Left ventricle myocardium inferior (tissue), 1 donor: ENCODE data around the gene MAN2B1. TPM values are rescaled to one million over a fixed set of nuclear protein-coding genes. Genes with fewer than 3 reads are reported as not detected.

Experiments
- DNase-seq: peaks from one replicate; pipeline ENCODE4 v3.0.0-alpha.2; 2020
- H3K27ac ChIP-seq: fragments of 200-600 bp; replicated peaks from 2 replicates; pipeline ENCODE4 v1.8.0; 2021
- H3K27me3 ChIP-seq: fragments of 200-600 bp; 2 replicates; pipeline ENCODE4 v1.8.0; 2021; ENCODE audit warnings: low read depth
- H3K36me3 ChIP-seq: fragments of 200-600 bp; 2 replicates; pipeline ENCODE4 v1.8.0; 2021
- H3K4me1 ChIP-seq: fragments of 200-600 bp; 2 replicates; pipeline ENCODE4 v1.8.0; 2021
- H3K4me3 ChIP-seq: fragments of 200-600 bp; 2 replicates; pipeline ENCODE4 v1.8.0; 2021; ENCODE audit warnings: mild to moderate bottlenecking, moderate library complexity
- H3K9me3 ChIP-seq: fragments of 200-600 bp; replicated peaks from 2 replicates; pipeline ENCODE4 v1.8.0; 2021
- intact Hi-C: fragments of 100-400 bp; cut with micrococcal nuclease; formaldehyde crosslinking; loops from one replicate; pipeline ENCODE4 v1.11.0; 2022
- total RNA-seq: library from RNA; stranded (reverse); fragmentation: NEBNext Ultra II Directional; extraction: Animal tissue kit (Norgen Biotek cat#: 25700); gene quantifications from one replicate; pipeline ENCODE4 v1.2.1, GENCODE V29; 2021
- TF ChIP-seq, protein P1 (sequence below): fragments of 200-600 bp; IDR thresholded peaks from 2 replicates; pipeline ENCODE4 v1.8.0; 2021; ENCODE audit warnings: antibody characterized with exemption, mild to moderate bottlenecking, borderline replicate concordance
- donor health status: DM: no; HTN: yes; CAD: no; lungs with severe emphysema.

The MAN2B1 gene
- total RNA-seq, 1 donor from 2014 or later: 26.7 TPM

- H3K27ac ChIP-seq: no peak overlapping the region
- TF ChIP-seq, protein P1, sequence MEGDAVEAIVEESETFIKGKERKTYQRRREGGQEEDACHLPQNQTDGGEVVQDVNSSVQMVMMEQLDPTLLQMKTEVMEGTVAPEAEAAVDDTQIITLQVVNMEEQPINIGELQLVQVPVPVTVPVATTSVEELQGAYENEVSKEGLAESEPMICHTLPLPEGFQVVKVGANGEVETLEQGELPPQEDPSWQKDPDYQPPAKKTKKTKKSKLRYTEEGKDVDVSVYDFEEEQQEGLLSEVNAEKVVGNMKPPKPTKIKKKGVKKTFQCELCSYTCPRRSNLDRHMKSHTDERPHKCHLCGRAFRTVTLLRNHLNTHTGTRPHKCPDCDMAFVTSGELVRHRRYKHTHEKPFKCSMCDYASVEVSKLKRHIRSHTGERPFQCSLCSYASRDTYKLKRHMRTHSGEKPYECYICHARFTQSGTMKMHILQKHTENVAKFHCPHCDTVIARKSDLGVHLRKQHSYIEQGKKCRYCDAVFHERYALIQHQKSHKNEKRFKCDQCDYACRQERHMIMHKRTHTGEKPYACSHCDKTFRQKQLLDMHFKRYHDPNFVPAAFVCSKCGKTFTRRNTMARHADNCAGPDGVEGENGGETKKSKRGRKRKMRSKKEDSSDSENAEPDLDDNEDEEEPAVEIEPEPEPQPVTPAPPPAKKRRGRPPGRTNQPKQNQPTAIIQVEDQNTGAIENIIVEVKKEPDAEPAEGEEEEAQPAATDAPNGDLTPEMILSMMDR: no peak
- DNase-seq: no peak
- H3K27me3 ChIP-seq: no peaks in the 10 kb centered on the region
- peaks cover 84% of the 10 kb centered on the region for H3K36me3 ChIP-seq
- H3K4me1 ChIP-seq: peaks cover 7% of the 10 kb centered on the region
- intact Hi-C loops: no loop called here
- no peaks in the 10 kb centered on the region for H3K9me3 ChIP-seq
- no peak overlapping the region for H3K4me3 ChIP-seq
Measured at GRCh38 chr19:12660980-12661379, 5.6 kb downstream of the MAN2B1 start.

DNA sequence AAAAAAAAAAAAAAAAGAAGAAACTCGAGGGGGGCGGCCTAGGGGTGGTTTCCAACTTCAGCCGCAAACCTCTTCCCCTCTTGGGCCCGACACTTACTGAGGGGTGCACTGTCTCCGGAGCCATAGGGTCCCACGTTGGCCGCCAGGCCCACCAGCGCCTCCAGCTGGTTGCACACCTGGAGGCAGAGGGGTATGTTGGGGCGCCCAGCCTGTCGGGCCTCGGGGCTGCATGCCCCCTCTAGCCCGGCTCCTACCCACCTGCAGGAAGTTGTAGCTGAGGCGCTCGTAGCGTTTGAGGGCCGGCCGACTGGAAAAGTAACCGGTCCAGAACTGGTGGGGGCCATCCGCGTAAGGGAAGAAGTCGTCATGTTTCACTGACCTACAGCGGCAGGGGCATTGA is 8.6 kb downstream of the MAN2B1 start:
- Histone ChIP-seq H3K4me1 (no peaks in the 10 kb centered on the region), H3K27ac (no peak overlapping the region), H3K27me3 (no peaks in the 10 kb centered on the region), H3K36me3 (peaks cover 80% of the 10 kb centered on the region), H3K9me3 (no peaks in the 10 kb centered on the region), H3K4me3 (no peak overlapping the region)
- intact Hi-C loops: no loop called here
- TF ChIP-seq, protein P1: no peak
- DNase-seq: no peak

GRCh38 chr19:12656899-12657571 is 9.5 kb downstream of the MAN2B1 start:
- Histone ChIP-seq H3K4me3 (no peak overlapping the region), H3K27me3 (no peaks in the 10 kb centered on the region), H3K9me3 (no peaks in the 10 kb centered on the region), H3K36me3 (peaks cover 71% of the 10 kb centered on the region), H3K4me1 (no peaks in the 10 kb centered on the region), H3K27ac (no peak overlapping the region)
- no peak for DNase-seq
- intact Hi-C loops: no loop called here
- TF ChIP-seq, protein P1: no peak

DNA sequence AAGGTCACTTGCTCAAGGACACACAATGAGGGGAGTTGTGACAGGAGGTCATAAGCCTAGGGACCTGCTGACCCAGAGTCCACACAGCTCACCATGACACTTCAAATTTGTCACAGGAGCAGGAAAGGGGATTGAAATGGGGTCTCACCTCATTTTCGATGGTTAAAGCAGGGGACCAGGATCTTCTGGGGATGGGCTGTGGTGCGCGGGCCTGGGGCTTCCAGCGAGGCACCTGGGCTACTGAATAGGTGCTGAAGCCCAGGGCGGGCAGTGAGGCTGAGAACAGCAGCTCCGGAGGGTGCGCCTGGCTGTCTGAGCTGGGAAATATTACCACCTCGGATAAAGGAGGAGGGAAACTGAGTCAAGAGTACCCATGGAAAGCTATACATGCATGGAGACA is 11.0 kb downstream of the MAN2B1 start:
- Histone ChIP-seq H3K4me1 (no peaks in the 10 kb centered on the region), H3K36me3 (peaks cover 61% of the 10 kb centered on the region)
- intact Hi-C loops: no loop called here

DNA sequence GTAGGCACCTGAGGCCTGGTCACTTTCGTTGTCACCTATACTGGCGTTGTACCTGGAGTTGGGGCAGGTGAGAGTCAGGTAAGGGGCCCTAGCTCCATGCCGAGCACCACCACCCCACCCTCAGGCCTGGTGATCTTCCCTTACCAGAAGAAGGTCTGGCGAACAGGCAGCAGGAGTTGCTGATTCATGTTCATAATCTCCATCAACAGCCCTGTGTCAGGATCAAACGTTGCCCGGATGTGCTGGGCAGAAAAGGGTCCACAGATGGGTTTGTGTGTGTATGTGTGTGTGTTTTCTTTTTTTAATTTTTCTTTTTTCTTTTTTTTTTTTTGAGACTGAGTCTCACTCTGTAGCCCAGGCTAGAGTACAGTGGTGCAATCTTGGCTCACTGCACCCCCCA is 14.3 kb downstream of the MAN2B1 start:
- Histone ChIP-seq H3K36me3 (peaks cover 30% of the 10 kb centered on the region), H3K27ac (no peak overlapping the region), H3K27me3 (no peaks in the 10 kb centered on the region), H3K4me1 (peaks cover 14% of the 10 kb centered on the region), H3K9me3 (no peaks in the 10 kb centered on the region), H3K4me3 (no peak overlapping the region)
- intact Hi-C loops: no loop called here
- no peak for DNase-seq
- TF ChIP-seq, protein P1: no peak

More for the DNA sequence above, 11.0 kb downstream of the MAN2B1 start:
- H3K27me3 ChIP-seq: no peaks in the 10 kb centered on the region
- TF ChIP-seq, protein P1: no peak
- DNase-seq: no peak
- no peaks in the 10 kb centered on the region for H3K9me3 ChIP-seq
- H3K27ac ChIP-seq: no peak overlapping the region
- no peak overlapping the region for H3K4me3 ChIP-seq
